ENCODE data around the gene MEX3C. TPM values are rescaled to one million over a fixed set of nuclear protein-coding genes. Genes with fewer than 3 reads are reported as not detected.
A peak's percentile ranks its signal among the peaks of the same experiment; 100 is the strongest.

MEX3C gene
- total and polyA plus RNA-seq, 2 donors (not counting 1 experiment from before 2014, with no cell fraction given) = 29.1 to 92.4 TPM

- H3K4me1 ChIP-seq (ENCODE audit: control insufficient read depth in 2 of 2, insufficient read depth in 2 of 2, low read length in 2 of 2) = peaks cover 20 to 47% of the 10 kb centered on the region in 2 donors
- H3K27ac Mint-ChIP-seq = no peak overlapping the region
- H3K36me3 ChIP-seq (replicated peaks in 1 of 2; ENCODE audit: control extremely low read depth in 1 of 2, control insufficient read depth in 1 of 2, extremely low read depth in 1 of 2, insufficient read depth in 2 of 2, low read length in 1 of 2) = peaks cover 3 to 30% of the 10 kb centered on the region in 2 experiments
- peaks cover 100% of the 10 kb centered on the region for H3K79me2 ChIP-seq (ENCODE audit: control insufficient read depth, insufficient read depth, low read length)
- H3K27me3 Mint-ChIP-seq = no peaks in the 10 kb centered on the region
- peak overlapping the region; percentile 36 for H3K4me2 ChIP-seq (replicated peaks; ENCODE audit: low read depth, low read length, poor library complexity, severe bottlenecking)
- H3K27ac ChIP-seq (ENCODE audit: low read length in 2 of 2) = peak overlapping the region in 1 of 2 donors; percentile 53
- intact Hi-C loops (cut with micrococcal nuclease) = loop anchor here (2.0 kb wide), 1 partner anchor 13 kb away; no protein-coding TSS in a partner anchor
- WGBS (ENCODE audit: insufficient coverage) = 55% methylated on average over 2 of the region's 6 CpGs
- peaks cover 68% of the 10 kb centered on the region for H4K20me1 ChIP-seq (ENCODE audit: control insufficient read depth, insufficient read depth, low read length, poor library complexity, severe bottlenecking)
- DNase-seq (no peak), ATAC-seq (ENCODE audit: low read depth) (no peak)
- H3K9ac ChIP-seq (ENCODE audit: low read length) = no peak overlapping the region
- no peaks in the 10 kb centered on the region for H3K9me3 Mint-ChIP-seq (ENCODE audit: insufficient read depth)
- no peak overlapping the region for H3K4me3 ChIP-seq (ENCODE audit: control extremely low read depth in 1 of 5, extremely low read depth in 1 of 5, insufficient read depth in 1 of 5, low read depth in 2 of 5, low read length in 4 of 5)
- ChIA-PET POLR2A (no interaction called here), CTCF (interaction anchor here (1.2 to 2.5 kb wide), 2 partner anchors 8 to 28 kb away, joined by 3 to 7 read pairs; no protein-coding TSS in a partner anchor)
- H2AFZ ChIP-seq (ENCODE audit: insufficient read depth, low read depth, low read length, poor library complexity, severe bottlenecking) = no peak overlapping the region
- no peaks in the 10 kb centered on the region for H3K9me3 ChIP-seq (ENCODE audit: control extremely low read depth in 1 of 3, control insufficient read depth in 2 of 3, insufficient read depth in 1 of 3, low read length in 2 of 3)
- TF ChIP-seq EZH2 (IDR thresholded peaks at IDR 0.05; ENCODE audit: borderline replicate concordance, insufficient read depth, low read depth, low read length, poor library complexity, severe bottlenecking) = no peak
- TF ChIP-seq CTCF (IDR thresholded peaks at IDR 0.05) = no peak
- H3K4me1 Mint-ChIP-seq = peaks cover 70% of the 10 kb centered on the region
- H3K27me3 ChIP-seq (replicated peaks in 1 of 4; ENCODE audit: control extremely low read depth in 1 of 4, control insufficient read depth in 3 of 4, insufficient read depth in 4 of 4, low read length in 3 of 4) = no peaks in the 10 kb centered on the region
- peak overlapping the region; percentile 60 for H3K4me3 Mint-ChIP-seq
Observed at GRCh38 chr18:51188024-51188701, 9.3 kb downstream of the MEX3C start.

- Mint-ChIP-seq H3K27me3 (no peaks in the 10 kb centered on the region), H3K4me3 (no peak overlapping the region), H3K4me1 (peaks cover 68% of the 10 kb centered on the region), H3K27ac (no peak overlapping the region), H3K9me3 (ENCODE audit: insufficient read depth) (no peaks in the 10 kb centered on the region)
- no peak for DNase-seq
- Histone ChIP-seq H3K27ac (ENCODE audit: low read length in 2 of 2) (no peak overlapping the region), H3K79me2 (ENCODE audit: control insufficient read depth, insufficient read depth, low read length) (peaks cover 100% of the 10 kb centered on the region), H4K20me1 (ENCODE audit: control insufficient read depth, insufficient read depth, low read length, poor library complexity, severe bottlenecking) (peaks cover 69% of the 10 kb centered on the region), H3K9ac (ENCODE audit: low read length) (no peak overlapping the region), H3K4me2 (replicated peaks; ENCODE audit: low read depth, low read length, poor library complexity, severe bottlenecking) (no peak overlapping the region), H3K4me3 (ENCODE audit: control extremely low read depth in 1 of 5, extremely low read depth in 1 of 5, insufficient read depth in 1 of 5, low read depth in 2 of 5, low read length in 4 of 5) (no peak overlapping the region), H3K4me1 (ENCODE audit: control insufficient read depth in 2 of 2, insufficient read depth in 2 of 2, low read length in 2 of 2) (peaks cover 16 to 33% of the 10 kb centered on the region in 2 donors), H3K9me3 (ENCODE audit: control extremely low read depth in 1 of 3, control insufficient read depth in 2 of 3, insufficient read depth in 1 of 3, low read length in 2 of 3) (no peaks in the 10 kb centered on the region), H3K27me3 (replicated peaks in 1 of 4; ENCODE audit: control extremely low read depth in 1 of 4, control insufficient read depth in 3 of 4, insufficient read depth in 4 of 4, low read length in 3 of 4) (no peaks in the 10 kb centered on the region), H2AFZ (ENCODE audit: insufficient read depth, low read depth, low read length, poor library complexity, severe bottlenecking) (no peak overlapping the region), H3K36me3 (replicated peaks in 1 of 2; ENCODE audit: control extremely low read depth in 1 of 2, control insufficient read depth in 1 of 2, extremely low read depth in 1 of 2, insufficient read depth in 2 of 2, low read length in 1 of 2) (peaks cover 3 to 28% of the 10 kb centered on the region in 2 experiments)
- CTCF ChIA-PET = no interaction called here
- WGBS (ENCODE audit: insufficient coverage) = 100% methylated on average over 1 of the region's 1 CpG
- no peak for TF ChIP-seq EZH2 (IDR thresholded peaks at IDR 0.05; ENCODE audit: borderline replicate concordance, insufficient read depth, low read depth, low read length, poor library complexity, severe bottlenecking)
- no peak for TF ChIP-seq CTCF (IDR thresholded peaks at IDR 0.05)
- ATAC-seq (ENCODE audit: low read depth) = no peak
- POLR2A ChIA-PET = interaction anchor here (1.6 kb wide), 1 partner anchor 32 kb away, joined by 3 read pairs; no protein-coding TSS in a partner anchor
- intact Hi-C loops (cut with micrococcal nuclease) = no loop called here
Observed at GRCh38 chr18:51185075-51185474, 12.4 kb downstream of the MEX3C start.
